ENCODE results near the gene NEUROG2. TPM values are rescaled to one million over a fixed set of nuclear protein-coding genes. Genes with fewer than 3 reads are reported as not detected.
"Not testable (repeated sequence)": the region's sequence is repeated elsewhere in the genome, so short reads cannot be mapped to it uniquely, and the experiment has no call there.

The NEUROG2 gene
- total and polyA plus RNA-seq, 2 experiments from 2014 or later = 0.24 TPM; not detected in 1

DNA sequence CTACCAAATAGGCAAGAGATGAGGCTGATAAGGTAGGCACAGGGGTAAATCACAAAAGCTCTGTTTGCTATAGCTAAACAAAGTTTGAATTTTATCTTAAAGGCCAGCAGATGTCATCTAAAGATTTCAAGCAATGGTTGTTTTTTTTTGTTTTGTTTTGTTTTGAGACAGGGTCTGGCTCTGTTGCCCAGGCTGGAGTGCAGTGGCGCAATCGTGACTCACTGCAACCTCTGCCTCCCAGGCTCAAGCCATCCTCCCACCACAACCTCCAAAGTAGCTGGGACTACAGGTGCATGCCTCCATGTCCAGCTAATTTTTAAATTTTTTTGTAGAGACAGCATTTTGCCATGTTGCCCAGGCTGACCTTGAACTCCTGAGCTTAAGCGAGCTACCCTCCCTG is 43.1 kb upstream of the NEUROG2 start:
- no peaks in the 10 kb centered on the region for H3K27me3 ChIP-seq
- TF ChIP-seq CTCF (IDR thresholded peaks at IDR 0.05; ENCODE audit: low read depth, low read length) = no peak
- no peaks in the 10 kb centered on the region for H3K4me1 ChIP-seq (ENCODE audit: low read depth)
- H3K4me3 ChIP-seq = no peak overlapping the region
- DNase-seq (ENCODE audit: low read depth in 1 of 2, low spot score in 1 of 2) = no peak
- H3K27ac ChIP-seq = no peak overlapping the region
- no peaks in the 10 kb centered on the region for H3K36me3 ChIP-seq
- no peaks in the 10 kb centered on the region for H3K9me3 ChIP-seq (ENCODE audit: low read depth)

DNA sequence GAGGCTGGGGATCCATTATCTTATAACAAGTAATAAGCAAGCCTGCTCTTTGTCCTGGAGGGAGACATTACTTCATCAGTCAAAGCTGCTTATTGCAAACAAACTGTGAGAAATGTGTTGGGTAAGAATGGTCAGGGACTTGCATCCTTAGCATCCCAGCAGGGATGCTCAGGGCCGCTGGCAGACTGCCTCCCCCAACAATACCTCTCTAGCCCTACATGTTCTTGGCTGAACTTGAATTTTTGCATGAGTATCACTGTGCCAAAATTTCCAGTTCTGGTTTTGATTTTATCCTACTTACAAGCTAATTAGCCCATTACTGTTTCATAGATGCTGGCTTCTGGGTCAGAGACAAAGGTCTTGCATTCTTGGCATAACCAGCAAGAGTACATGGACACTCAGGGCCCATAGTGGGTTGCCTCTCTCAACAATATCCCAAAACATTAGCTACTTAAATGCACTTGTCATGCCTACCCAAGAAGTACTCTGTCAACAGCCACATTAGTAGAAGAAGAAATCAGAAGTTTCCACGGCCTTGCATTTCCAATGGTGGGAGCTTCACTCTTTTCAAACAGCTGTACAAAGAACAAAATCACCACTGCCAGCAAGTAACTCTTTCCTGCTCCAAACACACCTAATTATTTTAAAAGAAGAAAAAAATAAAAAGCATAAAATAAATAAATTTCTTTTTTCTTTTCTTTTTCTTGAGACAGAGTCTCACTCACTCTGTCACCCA is 41.9 kb upstream of the NEUROG2 start:
- H3K27ac ChIP-seq = no peak overlapping the region
- TF ChIP-seq CTCF (IDR thresholded peaks at IDR 0.05; ENCODE audit: low read depth, low read length) = no peak
- H3K9me3 ChIP-seq (ENCODE audit: low read depth) = no peaks in the 10 kb centered on the region
- no peaks in the 10 kb centered on the region for H3K36me3 ChIP-seq
- no peaks in the 10 kb centered on the region for H3K27me3 ChIP-seq
- no peak for DNase-seq (ENCODE audit: low read depth in 1 of 2, low spot score in 1 of 2)
- H3K4me1 ChIP-seq (ENCODE audit: low read depth) = no peaks in the 10 kb centered on the region
- H3K4me3 ChIP-seq = no peak overlapping the region

DNA sequence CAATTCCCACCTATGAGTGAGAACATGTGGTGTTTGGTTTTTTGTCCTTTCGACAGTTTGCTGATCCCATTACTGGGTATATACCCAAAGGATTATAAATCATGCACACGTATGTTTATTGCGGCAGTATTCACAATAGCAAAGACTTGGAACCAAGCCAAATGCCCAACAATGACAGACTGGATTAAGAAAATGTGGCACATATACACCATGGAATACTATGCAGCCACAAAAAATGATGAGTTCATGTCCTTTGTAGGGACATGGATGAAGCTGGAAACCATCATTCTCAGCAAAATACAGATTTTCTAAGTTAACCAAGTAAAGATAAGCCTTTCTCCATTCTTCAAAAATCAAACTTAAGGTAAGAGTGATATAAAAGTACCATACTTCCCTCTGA is 38.3 kb upstream of the NEUROG2 start:
- not testable (repeated sequence) for H3K9me3 ChIP-seq (ENCODE audit: low read depth); H3K4me1 ChIP-seq (ENCODE audit: low read depth); H3K27me3 ChIP-seq; H3K36me3 ChIP-seq; H3K27ac ChIP-seq; DNase-seq (ENCODE audit: low read depth in 1 of 2, low spot score in 1 of 2); H3K4me3 ChIP-seq

DNA sequence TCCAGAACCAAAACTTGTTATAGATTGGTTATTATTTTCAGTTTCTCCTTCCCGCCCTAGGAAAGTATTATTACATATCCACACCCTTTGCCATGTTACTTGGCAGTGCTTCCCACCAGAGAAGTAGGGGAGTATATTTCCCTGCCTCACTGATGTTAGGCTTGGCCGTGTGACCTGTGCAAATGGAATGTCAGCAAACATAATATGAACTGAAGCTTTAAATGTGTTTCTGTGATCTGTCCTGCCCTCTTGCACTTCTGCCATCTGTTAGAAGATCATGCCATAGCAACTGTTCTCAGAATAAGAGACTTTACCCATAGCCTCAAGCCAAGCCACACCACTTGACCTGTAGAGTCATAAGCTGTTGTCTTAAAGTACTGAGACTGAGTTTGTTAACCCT is 36.7 kb upstream of the NEUROG2 start:
- no peak overlapping the region for H3K4me3 ChIP-seq
- TF ChIP-seq CTCF (IDR thresholded peaks at IDR 0.05; ENCODE audit: low read depth, low read length) = no peak
- H3K27ac ChIP-seq = no peak overlapping the region

DNA sequence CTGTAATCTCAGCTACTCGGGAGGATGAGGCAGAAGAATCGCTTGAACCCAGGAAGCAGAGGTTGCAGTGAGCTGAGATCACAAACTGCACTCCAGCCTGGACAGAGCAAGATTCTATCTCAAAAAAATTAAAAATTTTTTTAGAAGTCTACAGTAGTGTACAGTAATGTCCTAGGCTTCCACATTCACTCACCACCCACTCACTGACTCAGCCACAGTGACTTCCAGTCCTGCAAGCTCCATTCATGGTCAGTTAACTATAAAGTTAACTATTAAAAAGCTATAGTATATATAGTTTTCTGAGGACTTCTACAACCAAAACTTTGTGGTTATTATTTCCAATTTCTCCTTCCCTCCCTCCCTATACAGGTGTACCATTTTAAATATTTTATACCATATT is 34.7 kb upstream of the NEUROG2 start:
- Histone ChIP-seq H3K9me3 (ENCODE audit: low read depth) (no peaks in the 10 kb centered on the region), H3K36me3 (no peaks in the 10 kb centered on the region), H3K27ac (no peak overlapping the region), H3K4me1 (ENCODE audit: low read depth) (no peaks in the 10 kb centered on the region), H3K4me3 (no peak overlapping the region), H3K27me3 (no peaks in the 10 kb centered on the region)
- DNase-seq (ENCODE audit: low read depth in 1 of 2, low spot score in 1 of 2) = peak in 1 of 2 donors; percentile 30
- TF ChIP-seq CTCF (IDR thresholded peaks at IDR 0.05; ENCODE audit: low read depth, low read length) = no peak

More for the DNA sequence above, 36.7 kb upstream of the NEUROG2 start:
- DNase-seq (ENCODE audit: low read depth in 1 of 2, low spot score in 1 of 2) = peak in 1 of 2 donors; percentile 20
- H3K9me3 ChIP-seq (ENCODE audit: low read depth) = no peaks in the 10 kb centered on the region
- no peaks in the 10 kb centered on the region for H3K27me3 ChIP-seq
- no peaks in the 10 kb centered on the region for H3K36me3 ChIP-seq
- no peaks in the 10 kb centered on the region for H3K4me1 ChIP-seq (ENCODE audit: low read depth)

GRCh38 chr4:112546476-112546875 is 30.5 kb upstream of the NEUROG2 start:
- Histone ChIP-seq H3K4me3 (no peak overlapping the region), H3K36me3 (no peaks in the 10 kb centered on the region), H3K4me1 (ENCODE audit: low read depth) (no peaks in the 10 kb centered on the region), H3K27me3 (no peaks in the 10 kb centered on the region), H3K27ac (no peak overlapping the region), H3K9me3 (ENCODE audit: low read depth) (no peaks in the 10 kb centered on the region)
- no peak for TF ChIP-seq CTCF (IDR thresholded peaks at IDR 0.05; ENCODE audit: low read depth, low read length)
- no peak for DNase-seq (ENCODE audit: low read depth in 1 of 2, low spot score in 1 of 2)
